ENCODE data around the gene TBC1D32.
"Not testable (repeated sequence)": the region's sequence is repeated elsewhere in the genome, so short reads cannot be mapped to it uniquely, and the experiment has no call there.

TBC1D32 gene

DNA sequence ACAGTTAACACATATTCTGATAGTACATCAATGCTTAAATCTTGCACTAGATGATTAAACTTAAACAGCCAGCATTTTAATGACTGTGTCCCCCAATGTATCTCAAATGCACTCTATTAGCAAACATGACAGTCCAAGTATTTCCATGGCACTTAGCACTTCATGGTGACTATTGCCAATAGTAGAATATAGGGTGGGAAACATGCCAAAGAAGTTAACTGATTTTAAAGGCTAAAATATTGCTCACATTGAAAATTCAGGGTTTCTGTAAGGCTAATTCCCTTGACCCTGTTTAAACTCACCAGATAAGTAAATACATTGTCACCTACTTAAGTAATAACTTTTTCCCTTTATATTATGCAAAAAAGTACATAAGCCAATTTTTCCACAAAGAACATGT, 266.9 kb downstream of the TBC1D32 start:
- TF ChIP-seq, protein P1, sequence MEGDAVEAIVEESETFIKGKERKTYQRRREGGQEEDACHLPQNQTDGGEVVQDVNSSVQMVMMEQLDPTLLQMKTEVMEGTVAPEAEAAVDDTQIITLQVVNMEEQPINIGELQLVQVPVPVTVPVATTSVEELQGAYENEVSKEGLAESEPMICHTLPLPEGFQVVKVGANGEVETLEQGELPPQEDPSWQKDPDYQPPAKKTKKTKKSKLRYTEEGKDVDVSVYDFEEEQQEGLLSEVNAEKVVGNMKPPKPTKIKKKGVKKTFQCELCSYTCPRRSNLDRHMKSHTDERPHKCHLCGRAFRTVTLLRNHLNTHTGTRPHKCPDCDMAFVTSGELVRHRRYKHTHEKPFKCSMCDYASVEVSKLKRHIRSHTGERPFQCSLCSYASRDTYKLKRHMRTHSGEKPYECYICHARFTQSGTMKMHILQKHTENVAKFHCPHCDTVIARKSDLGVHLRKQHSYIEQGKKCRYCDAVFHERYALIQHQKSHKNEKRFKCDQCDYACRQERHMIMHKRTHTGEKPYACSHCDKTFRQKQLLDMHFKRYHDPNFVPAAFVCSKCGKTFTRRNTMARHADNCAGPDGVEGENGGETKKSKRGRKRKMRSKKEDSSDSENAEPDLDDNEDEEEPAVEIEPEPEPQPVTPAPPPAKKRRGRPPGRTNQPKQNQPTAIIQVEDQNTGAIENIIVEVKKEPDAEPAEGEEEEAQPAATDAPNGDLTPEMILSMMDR (conservative IDR thresholded peaks at IDR 0.05): no peak
- no peak overlapping the region for H3K27ac ChIP-seq

DNA sequence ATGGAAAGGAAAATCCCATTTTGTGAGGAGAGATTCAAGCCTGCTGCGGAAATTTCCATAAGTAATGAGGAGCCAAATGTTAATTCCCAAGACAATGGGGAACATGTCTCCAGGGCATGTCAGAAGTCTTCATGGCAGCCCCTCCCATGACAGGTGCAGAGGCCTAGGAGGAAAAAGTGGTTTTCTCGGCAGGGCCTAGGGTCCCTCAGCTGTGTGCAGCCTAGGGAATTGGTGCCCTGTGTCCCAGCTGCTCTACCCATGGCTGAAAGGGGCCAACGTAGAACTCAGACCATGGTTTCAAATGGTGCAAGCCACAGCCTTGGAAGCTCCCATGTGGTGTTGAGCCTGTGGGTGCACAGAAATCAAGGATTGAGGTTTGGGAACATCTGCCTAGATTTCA, 269.9 kb downstream of the TBC1D32 start:
- TF ChIP-seq, protein P1 (conservative IDR thresholded peaks at IDR 0.05): no peak
- H3K27ac ChIP-seq: no peak overlapping the region

DNA sequence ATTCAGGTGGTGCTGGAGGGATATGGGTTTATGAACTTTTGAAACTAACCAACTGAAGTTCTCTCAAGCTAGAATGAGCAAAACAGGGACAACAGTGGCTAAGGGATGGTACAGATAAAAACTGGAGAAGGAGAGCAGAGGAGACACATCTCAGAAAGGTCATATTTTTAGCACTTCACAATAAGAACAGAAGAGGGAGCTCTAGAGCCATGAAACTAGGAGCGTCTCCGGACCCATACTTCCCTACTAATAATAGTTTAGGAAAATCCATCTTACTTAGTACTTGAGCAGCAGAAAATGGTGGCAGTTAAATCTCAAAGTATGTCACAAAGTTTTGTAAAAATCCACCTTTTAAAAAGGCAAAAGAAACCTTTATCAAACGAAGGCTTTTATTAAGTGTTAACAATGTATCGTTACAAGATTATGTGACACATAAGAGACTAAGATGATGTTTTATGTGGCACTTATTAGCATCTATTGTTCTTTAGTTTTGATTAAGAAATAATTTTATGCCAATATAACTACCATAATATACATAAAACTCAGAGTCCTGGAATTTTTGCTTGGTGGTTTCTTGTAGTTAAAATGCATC, 278.6 kb downstream of the TBC1D32 start:
- no peak overlapping the region for H3K27ac ChIP-seq
- TF ChIP-seq, protein P1 (conservative IDR thresholded peaks at IDR 0.05): peak; percentile 79

DNA sequence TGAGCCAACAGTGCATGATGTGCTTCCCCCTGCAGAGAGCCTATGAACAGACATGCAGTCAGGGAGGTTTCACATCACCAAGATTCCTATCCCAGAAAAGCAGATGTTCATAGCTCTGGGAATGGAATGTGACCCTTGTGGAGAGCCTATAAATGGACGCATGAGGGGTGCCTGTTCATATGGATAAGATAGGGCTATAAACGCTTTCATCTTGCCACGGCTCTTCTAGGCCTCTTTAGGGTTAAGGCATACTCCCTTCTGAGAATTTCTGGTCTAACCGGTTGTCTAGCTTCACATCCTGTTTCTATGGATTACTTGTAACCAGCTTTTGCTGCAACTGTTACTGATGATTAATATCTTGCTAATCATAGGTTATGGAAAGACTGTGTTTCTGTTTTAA, 285.7 kb downstream of the TBC1D32 start:
- not testable (repeated sequence) for H3K27ac ChIP-seq

DNA sequence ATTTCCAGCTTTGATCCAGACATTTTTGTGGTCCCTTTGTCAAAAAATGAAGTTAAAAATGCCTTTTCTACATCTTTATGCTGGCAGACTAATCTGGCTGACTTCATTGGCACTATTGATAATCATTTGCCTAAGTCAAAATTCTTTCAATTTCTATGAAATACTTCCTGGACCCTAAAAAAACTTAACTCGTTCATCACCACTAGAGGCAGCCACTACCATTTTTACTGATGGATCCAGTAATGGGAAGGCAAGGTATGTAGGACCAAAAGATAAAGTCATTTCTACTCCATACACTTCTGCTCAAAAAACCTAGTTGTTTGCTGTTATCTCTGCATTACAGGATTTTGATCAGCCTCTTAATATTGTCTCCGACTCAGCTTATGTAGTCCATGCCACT, 289.4 kb downstream of the TBC1D32 start:
- H3K27ac ChIP-seq: not testable (repeated sequence)

DNA sequence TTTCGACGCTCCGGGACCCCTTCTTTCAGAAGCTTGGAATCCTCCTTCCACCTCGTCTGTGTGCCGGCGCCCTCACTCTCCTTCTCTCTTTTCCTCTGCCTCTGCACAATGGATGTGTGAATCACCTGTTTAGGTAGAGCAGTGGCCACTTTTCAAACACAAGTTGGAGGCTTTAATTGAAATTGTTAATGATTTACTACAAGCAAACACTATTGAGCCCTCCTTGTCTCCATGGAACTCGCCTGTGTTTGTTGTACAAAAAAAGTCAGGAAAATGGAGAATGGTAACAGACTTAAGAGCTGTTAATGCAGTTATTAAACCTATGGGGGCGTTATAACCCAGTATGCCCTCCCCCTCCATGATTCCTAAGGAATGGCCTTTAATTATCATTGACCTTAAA, 290.6 kb downstream of the TBC1D32 start:
- H3K27ac ChIP-seq: peak overlapping the region; percentile 51

DNA sequence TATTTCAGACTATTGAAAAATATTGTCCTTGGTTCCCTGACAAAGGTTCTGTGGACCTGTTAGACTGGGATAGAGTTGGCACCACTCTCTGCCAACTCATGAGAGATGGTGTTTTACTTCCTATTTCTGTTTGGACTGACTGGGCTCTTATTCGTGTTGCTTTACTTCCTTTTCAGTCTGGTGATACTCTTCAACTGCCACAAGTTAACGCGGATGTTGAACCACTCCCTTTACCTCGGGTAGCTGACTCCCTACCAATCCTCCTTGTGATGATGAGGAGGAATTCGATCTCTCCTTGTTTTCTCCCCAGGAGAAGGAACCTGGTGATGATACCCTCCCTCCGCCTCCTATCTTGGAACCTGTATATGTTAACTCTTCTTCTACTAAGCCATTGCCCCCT, 291.1 kb downstream of the TBC1D32 start:
- peak overlapping the region; percentile 51 for H3K27ac ChIP-seq

DNA sequence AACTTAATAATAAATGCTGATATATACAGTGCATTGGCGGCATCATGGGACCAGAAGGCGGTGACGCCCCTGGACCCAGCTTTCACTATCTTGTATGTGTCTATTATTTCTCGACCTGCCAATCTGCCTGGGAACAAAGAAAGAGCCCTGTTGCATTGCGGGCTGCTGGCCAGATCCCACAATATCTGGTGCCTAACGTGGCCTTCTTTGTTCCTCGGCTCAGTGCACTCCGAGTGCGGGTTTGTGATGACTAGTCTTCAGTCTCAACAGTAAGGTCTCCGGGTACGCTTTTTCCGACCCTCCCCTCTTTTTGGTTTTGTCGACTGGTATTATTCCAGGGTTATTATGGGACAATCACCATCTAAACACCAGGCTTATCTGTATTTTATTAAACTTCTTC, 291.5 kb downstream of the TBC1D32 start:
- TF ChIP-seq, protein P1 (conservative IDR thresholded peaks at IDR 0.05): no peak
- peak overlapping the region; percentile 51 for H3K27ac ChIP-seq

DNA sequence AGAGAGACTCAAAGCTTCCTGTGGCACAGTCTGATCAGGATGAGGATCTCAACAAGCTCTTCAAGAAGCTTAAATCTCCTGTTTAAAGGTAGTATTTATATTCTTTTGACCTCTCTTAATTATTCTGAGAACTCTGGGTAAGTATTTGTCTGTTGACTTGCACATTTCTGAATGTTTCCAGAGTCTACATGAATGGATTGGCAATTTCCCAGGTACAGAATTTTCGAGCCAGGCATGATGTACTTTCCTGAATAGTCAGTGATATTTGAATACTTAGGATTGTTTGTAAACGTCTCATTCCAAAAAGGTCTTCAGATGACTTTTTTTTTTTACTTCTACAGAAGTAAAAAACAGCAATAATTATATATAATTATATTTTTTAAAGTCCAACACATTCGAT, 293.4 kb downstream of the TBC1D32 start:
- TF ChIP-seq, protein P1 (conservative IDR thresholded peaks at IDR 0.05): no peak
- H3K27ac ChIP-seq: no peak overlapping the region

DNA sequence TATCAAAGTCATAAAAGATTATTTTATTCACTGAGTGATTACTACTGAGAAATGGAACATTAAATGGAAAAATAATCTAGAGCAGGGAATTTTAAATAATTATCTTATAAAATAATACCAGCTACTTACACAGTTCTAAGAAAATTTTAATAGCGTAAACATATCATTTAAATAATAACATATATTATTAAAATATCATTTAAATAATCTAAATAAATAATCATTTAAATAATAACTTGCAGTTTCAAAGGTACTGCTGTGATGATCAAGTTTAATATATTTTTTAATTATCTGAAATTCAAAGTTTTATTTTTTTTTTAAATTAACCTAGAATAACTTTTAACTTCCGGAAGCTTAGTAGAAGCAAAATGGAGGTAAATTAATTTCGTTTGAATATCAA, 301.2 kb downstream of the TBC1D32 start:
- no peak overlapping the region for H3K27ac ChIP-seq
- TF ChIP-seq, protein P1 (conservative IDR thresholded peaks at IDR 0.05): no peak
